Measurements from ENCODE around the gene CLEC5A. TPM values are rescaled to one million over a fixed set of nuclear protein-coding genes. Genes with fewer than 3 reads are reported as not detected.

Gene CLEC5A
- total RNA-seq, 4 donors from 2014 or later, result 0.34 TPM; not detected in 3

DNA sequence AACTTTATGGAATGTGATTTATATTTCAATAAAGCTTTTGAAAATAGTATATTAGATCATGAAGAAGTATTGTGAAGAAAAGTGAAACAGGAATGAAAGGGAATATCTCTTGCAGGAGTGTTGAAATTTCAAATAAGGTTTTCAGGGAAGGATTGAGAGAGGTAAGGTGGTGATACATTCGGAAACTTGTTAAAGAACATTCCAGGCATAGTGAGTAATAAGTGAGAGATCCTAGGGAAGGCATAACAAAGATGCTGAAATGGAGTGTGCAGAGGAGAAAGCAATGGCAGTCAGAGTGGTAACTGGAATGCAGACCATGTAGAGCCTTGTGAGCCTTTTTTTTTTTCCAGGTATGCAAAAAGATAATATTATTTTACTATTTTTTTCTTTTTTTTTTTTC is 26.5 kb downstream of the CLEC5A start:
- TF ChIP-seq, protein P1, sequence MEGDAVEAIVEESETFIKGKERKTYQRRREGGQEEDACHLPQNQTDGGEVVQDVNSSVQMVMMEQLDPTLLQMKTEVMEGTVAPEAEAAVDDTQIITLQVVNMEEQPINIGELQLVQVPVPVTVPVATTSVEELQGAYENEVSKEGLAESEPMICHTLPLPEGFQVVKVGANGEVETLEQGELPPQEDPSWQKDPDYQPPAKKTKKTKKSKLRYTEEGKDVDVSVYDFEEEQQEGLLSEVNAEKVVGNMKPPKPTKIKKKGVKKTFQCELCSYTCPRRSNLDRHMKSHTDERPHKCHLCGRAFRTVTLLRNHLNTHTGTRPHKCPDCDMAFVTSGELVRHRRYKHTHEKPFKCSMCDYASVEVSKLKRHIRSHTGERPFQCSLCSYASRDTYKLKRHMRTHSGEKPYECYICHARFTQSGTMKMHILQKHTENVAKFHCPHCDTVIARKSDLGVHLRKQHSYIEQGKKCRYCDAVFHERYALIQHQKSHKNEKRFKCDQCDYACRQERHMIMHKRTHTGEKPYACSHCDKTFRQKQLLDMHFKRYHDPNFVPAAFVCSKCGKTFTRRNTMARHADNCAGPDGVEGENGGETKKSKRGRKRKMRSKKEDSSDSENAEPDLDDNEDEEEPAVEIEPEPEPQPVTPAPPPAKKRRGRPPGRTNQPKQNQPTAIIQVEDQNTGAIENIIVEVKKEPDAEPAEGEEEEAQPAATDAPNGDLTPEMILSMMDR (IDR thresholded peaks at IDR 0.05; ENCODE audit: low read depth), result no peak

DNA sequence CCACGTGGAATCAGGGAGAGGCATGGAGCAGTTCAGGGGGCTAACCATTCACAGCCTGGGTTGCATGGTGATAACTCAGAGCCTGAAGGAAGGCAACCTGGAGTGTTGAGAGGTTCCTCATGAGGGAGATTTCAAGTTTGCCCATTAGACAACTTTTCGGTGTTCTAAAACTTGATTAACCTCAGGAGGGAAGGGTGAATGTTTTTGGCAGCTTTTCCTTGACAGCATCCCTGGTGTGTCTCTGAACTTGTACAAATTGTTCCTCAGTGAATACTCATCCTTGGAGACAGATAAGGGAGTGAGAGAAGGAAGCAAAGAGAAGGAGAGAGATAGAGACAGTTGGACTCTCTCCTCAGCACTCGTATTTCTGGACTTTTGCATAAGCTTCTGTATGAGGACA is 30.7 kb downstream of the CLEC5A start, which contains the start of gene OR9A4:
TSS of gene OR9A4 (plus strand) at position 301 of the 400 bp plus-strand sequence. CDS start 2,477 bp downstream, outside the sequence.
- TF ChIP-seq, protein P1 (IDR thresholded peaks at IDR 0.05; ENCODE audit: low read depth), result no peak

DNA sequence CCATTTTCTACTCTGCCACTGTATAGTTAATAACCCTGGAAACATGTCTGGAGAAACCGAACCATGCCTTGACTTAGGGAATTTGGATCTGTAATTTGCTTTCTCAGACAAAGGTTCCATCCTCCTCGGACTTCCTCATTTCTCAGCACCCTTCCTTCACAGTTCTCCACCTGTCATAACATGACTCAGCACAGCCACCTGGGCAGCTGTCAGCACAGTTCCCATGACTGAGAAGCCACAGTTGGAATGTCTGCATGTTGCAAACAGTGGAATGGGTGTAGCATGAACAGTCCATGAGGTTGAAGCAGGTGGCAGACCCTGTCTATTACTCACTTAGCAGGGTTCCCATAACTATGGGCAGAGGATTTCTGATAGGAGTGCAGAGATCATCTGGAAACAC is 31.2 kb downstream of the CLEC5A start:
- TF ChIP-seq, protein P1 (IDR thresholded peaks at IDR 0.05; ENCODE audit: low read depth), result no peak

DNA sequence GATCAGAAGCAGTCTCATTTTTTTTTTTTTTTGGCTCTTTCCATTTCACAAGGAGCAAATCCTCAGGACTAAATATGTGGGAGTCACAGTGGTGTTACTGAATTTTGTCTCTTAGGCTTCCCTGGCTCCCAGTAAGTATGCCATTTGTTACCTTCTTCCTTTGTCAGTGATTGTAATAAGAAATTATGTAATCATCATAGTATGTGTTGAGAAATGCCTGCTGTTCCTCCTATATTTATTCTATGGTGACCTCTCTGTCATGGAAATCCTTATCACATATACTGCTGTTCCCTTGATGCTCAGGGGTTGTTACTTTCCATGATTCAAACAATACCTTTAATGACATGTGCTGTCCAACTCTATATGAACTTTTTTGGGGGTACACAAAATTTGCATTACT is 35.4 kb downstream of the CLEC5A start:
- TF ChIP-seq, protein P1 (IDR thresholded peaks at IDR 0.05; ENCODE audit: low read depth), result no peak

DNA sequence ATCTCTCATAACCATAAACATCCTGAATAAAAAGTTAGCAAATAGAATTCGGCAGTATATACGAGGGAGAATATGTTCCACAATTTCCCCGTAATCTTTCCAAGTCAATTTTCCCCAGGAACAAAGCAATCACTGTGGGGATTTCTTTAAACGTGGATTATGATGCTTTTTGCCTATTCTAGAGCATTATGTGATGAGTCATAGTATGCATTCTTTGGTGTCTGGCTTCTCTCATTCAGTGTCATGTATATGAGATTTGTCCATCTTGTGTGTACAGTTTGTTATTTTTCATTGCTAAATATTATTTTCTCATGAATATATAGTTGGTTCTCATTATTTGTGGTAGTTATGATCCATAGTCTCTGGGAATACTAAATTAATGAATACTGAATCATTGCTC is 40.5 kb downstream of the CLEC5A start:
- TF ChIP-seq, protein P1 (IDR thresholded peaks at IDR 0.05; ENCODE audit: low read depth), result no peak

DNA sequence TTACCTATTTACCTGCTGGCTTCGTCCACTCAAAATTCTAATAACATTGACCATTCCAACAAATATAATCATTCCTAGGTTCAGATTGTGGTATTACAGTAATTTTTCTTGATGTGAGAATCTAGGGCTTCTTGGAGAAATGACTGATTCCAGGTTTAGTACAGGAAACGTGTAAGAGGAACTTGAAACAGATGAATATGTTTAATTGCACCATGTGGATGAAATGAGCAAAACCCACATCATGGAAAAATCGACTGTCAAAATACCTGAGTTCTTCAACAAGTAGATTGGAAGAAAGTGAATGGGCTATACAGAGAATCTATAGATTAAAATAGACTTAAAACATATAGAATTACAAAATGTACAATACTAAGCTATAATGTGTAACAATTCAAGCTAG is 55.4 kb downstream of the CLEC5A start:
- TF ChIP-seq, protein P1 (IDR thresholded peaks at IDR 0.05; ENCODE audit: low read depth), result no peak

DNA sequence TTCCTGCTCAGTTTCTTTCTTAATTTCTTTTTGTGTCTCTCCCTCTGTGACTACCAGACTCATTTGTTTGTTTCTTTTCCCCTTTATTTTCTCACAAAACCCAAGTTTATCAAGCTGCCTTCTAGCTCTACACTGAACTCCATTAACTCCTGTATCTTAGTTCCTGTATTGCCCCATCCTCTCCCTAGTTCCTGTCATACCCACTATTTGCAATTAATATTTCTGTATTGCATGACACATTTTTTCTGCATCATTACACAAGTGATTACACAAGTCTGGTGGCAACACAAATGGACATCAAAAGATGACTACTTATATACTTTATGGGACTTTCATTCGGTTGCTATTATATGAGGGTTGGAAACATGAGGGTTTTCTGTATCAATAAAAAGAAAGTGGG is 57.5 kb downstream of the CLEC5A start:
- TF ChIP-seq, protein P1 (IDR thresholded peaks at IDR 0.05; ENCODE audit: low read depth), result no peak

All from subcutaneous adipose tissue (tissue), 4 donors.